ENCODE data around the gene GSDME. TPM values are rescaled to one million over a fixed set of nuclear protein-coding genes. Genes with fewer than 3 reads are reported as not detected.

GSDME gene
- total and polyA plus RNA-seq, 2 donors (not counting 1 experiment from before 2014, with no cell fraction given): 40.8 to 57.1 TPM

DNA sequence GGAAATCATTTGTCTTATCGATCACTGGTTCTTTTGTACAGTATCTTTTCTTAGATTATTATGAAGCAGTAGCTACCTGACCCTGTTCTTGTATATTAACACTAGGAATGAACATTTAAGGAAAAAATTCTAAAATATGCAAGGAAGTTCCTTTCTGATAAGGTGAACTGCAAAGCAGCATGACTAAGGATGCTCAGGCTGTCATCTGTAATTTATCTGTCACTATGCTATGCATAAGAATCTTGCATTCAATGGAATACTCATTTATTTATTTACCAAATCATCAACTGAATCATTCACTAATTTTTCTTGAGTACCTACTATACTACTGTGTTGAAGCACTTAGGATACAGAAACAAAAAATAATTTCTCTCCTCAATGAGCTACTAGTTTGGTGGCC, 5.8 kb downstream of the GSDME start:
- H3K4me1 ChIP-seq (ENCODE audit: control insufficient read depth, extremely low read depth, insufficient read depth, low read length): peaks cover 4% of the 10 kb centered on the region
- no peak overlapping the region for H3K9ac ChIP-seq (ENCODE audit: insufficient read depth, low read length)
- H2AFZ ChIP-seq (ENCODE audit: low read length): no peak overlapping the region
- H3K27me3 ChIP-seq (ENCODE audit: control insufficient read depth, insufficient read depth, low read length): no peaks in the 10 kb centered on the region
- H3K9me3 ChIP-seq (ENCODE audit: control insufficient read depth, insufficient read depth, low read depth, low read length): no peaks in the 10 kb centered on the region
- DNase-seq (ENCODE audit: low read depth in 2 of 2): peak in 1 of 2 donors; percentile 66
- no peaks in the 10 kb centered on the region for H3K79me2 ChIP-seq (ENCODE audit: control insufficient read depth, insufficient read depth, low read length)
- no peak overlapping the region for H3K4me3 ChIP-seq (replicated peaks in 1 of 4; ENCODE audit: control extremely low read depth in 1 of 4, insufficient read depth in 1 of 4, low read depth in 3 of 4, low read length in 4 of 4)
- no peaks in the 10 kb centered on the region for H3K36me3 ChIP-seq (ENCODE audit: control insufficient read depth, insufficient read depth, low read length)
- TF ChIP-seq, protein P1, sequence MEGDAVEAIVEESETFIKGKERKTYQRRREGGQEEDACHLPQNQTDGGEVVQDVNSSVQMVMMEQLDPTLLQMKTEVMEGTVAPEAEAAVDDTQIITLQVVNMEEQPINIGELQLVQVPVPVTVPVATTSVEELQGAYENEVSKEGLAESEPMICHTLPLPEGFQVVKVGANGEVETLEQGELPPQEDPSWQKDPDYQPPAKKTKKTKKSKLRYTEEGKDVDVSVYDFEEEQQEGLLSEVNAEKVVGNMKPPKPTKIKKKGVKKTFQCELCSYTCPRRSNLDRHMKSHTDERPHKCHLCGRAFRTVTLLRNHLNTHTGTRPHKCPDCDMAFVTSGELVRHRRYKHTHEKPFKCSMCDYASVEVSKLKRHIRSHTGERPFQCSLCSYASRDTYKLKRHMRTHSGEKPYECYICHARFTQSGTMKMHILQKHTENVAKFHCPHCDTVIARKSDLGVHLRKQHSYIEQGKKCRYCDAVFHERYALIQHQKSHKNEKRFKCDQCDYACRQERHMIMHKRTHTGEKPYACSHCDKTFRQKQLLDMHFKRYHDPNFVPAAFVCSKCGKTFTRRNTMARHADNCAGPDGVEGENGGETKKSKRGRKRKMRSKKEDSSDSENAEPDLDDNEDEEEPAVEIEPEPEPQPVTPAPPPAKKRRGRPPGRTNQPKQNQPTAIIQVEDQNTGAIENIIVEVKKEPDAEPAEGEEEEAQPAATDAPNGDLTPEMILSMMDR (conservative IDR thresholded peaks at IDR 0.05 in 1 of 2, IDR thresholded peaks at IDR 0.05 in 1 of 2; ENCODE audit: low read depth in 1 of 2, low read length in 2 of 2): no peak
- no peak overlapping the region for H3K4me2 ChIP-seq (ENCODE audit: extremely low read depth, insufficient read depth, low read length)
- H4K20me1 ChIP-seq (ENCODE audit: control insufficient read depth, extremely low read depth, insufficient read depth, low read length): no peaks in the 10 kb centered on the region
- no peak overlapping the region for H3K27ac ChIP-seq (ENCODE audit: insufficient read depth, low read length)

- TF ChIP-seq, protein P1 (conservative IDR thresholded peaks at IDR 0.05 in 1 of 2, IDR thresholded peaks at IDR 0.05 in 1 of 2; ENCODE audit: low read depth in 1 of 2, low read length in 2 of 2): no peak
- TF ChIP-seq EZH2 (IDR thresholded peaks at IDR 0.05; ENCODE audit: low read length, missing control alignments): no peak
- H3K36me3 ChIP-seq (ENCODE audit: control insufficient read depth, insufficient read depth, low read length): no peaks in the 10 kb centered on the region
Measured at GRCh38 chr7:24750441-24751055, 6.7 kb downstream of the GSDME start.

GRCh38 chr7:24748521-24748920, 8.7 kb downstream of the GSDME start:
- Histone ChIP-seq H3K79me2 (ENCODE audit: control insufficient read depth, insufficient read depth, low read length) (no peaks in the 10 kb centered on the region), H3K4me1 (ENCODE audit: control insufficient read depth, extremely low read depth, insufficient read depth, low read length) (peaks cover 4% of the 10 kb centered on the region), H3K4me3 (replicated peaks in 1 of 4; ENCODE audit: control extremely low read depth in 1 of 4, insufficient read depth in 1 of 4, low read depth in 3 of 4, low read length in 4 of 4) (no peak overlapping the region), H3K27ac (ENCODE audit: insufficient read depth, low read length) (no peak overlapping the region), H2AFZ (ENCODE audit: low read length) (no peak overlapping the region), H3K9ac (ENCODE audit: insufficient read depth, low read length) (no peak overlapping the region), H4K20me1 (ENCODE audit: control insufficient read depth, extremely low read depth, insufficient read depth, low read length) (no peaks in the 10 kb centered on the region), H3K9me3 (ENCODE audit: control insufficient read depth, insufficient read depth, low read depth, low read length) (no peaks in the 10 kb centered on the region), H3K36me3 (ENCODE audit: control insufficient read depth, insufficient read depth, low read length) (no peaks in the 10 kb centered on the region), H3K4me2 (ENCODE audit: extremely low read depth, insufficient read depth, low read length) (no peak overlapping the region), H3K27me3 (ENCODE audit: control insufficient read depth, insufficient read depth, low read length) (no peaks in the 10 kb centered on the region)
- no peak for DNase-seq (ENCODE audit: low read depth in 2 of 2)
- TF ChIP-seq, protein P1 (conservative IDR thresholded peaks at IDR 0.05 in 1 of 2, IDR thresholded peaks at IDR 0.05 in 1 of 2; ENCODE audit: low read depth in 1 of 2, low read length in 2 of 2): no peak
- no peak for TF ChIP-seq EZH2 (IDR thresholded peaks at IDR 0.05; ENCODE audit: low read length, missing control alignments)

More at GRCh38 chr7:24750441-24751055, 6.7 kb downstream of the GSDME start:
- H4K20me1 ChIP-seq (ENCODE audit: control insufficient read depth, extremely low read depth, insufficient read depth, low read length): no peaks in the 10 kb centered on the region
- H3K4me2 ChIP-seq (ENCODE audit: extremely low read depth, insufficient read depth, low read length): no peak overlapping the region
- no peaks in the 10 kb centered on the region for H3K27me3 ChIP-seq (ENCODE audit: control insufficient read depth, insufficient read depth, low read length)
- H3K27ac ChIP-seq (ENCODE audit: insufficient read depth, low read length): no peak overlapping the region
- no peak for DNase-seq (ENCODE audit: low read depth in 2 of 2)
- no peak overlapping the region for H3K4me3 ChIP-seq (replicated peaks in 1 of 4; ENCODE audit: control extremely low read depth in 1 of 4, insufficient read depth in 1 of 4, low read depth in 3 of 4, low read length in 4 of 4)
- no peaks in the 10 kb centered on the region for H3K9me3 ChIP-seq (ENCODE audit: control insufficient read depth, insufficient read depth, low read depth, low read length)
- H3K9ac ChIP-seq (ENCODE audit: insufficient read depth, low read length): no peak overlapping the region
- H3K4me1 ChIP-seq (ENCODE audit: control insufficient read depth, extremely low read depth, insufficient read depth, low read length): peaks cover 4% of the 10 kb centered on the region
- no peaks in the 10 kb centered on the region for H3K79me2 ChIP-seq (ENCODE audit: control insufficient read depth, insufficient read depth, low read length)
- H2AFZ ChIP-seq (ENCODE audit: low read length): no peak overlapping the region

All from fibroblast of lung (primary cell).